H1 (cell line): ENCODE data around the gene RETREG1. TPM values are rescaled to one million over a fixed set of nuclear protein-coding genes. Genes with fewer than 3 reads are reported as not detected.

Experiments used
- CTCF ChIA-PET: fragments of 300-600 bp; sonication (Branson Sonifier 250); formaldehyde crosslinking; loops from one replicate; lab custom pipeline; 2021; ENCODE audit not compliant: partially characterized antibody; lab: Charles Lee
- POLR2A ChIA-PET: fragments of 300-600 bp; sonication (Branson Sonifier 250); formaldehyde crosslinking; loops from one replicate; lab custom pipeline; 2021; ENCODE audit warnings: inconsistent platforms; ENCODE audit not compliant: partially characterized antibody; lab: Charles Lee
- DNase-seq, 2 experiments: peaks; one replicate each; pipeline versions ENCODE4 v3.0.0 to v3.0.0-alpha.2; 2010 to 2022; ENCODE audit warnings: low spot score in 2 of 2, low read depth in 1 of 2, mixed read lengths in 1 of 2
- FAIRE-seq: peaks from 2 replicates; lab custom pipeline; 2011; peaks lifted over from hg19 to GRCh38; lab: Jason Lieb, UNC
- H2AFZ ChIP-seq: 2 replicates; pipeline ENCODE4 v1.8.1; 2012; ENCODE audit warnings: low read length, inconsistent platforms
- H2AK5ac ChIP-seq: 2 replicates; pipeline ENCODE4 v1.6.1; 2013; ENCODE audit warnings: low read depth, low read length
- H2BK120ac ChIP-seq: replicated peaks from 2 replicates; pipeline ENCODE3; 2013; ENCODE audit warnings: low read depth, low read length, inconsistent platforms
- H2BK12ac ChIP-seq: 2 replicates; pipeline ENCODE4 v1.6.1; 2013; ENCODE audit warnings: low read depth, low read length
- H2BK15ac ChIP-seq: 2 replicates; pipeline ENCODE4 v1.6.1; 2013; ENCODE audit warnings: low read length
- H2BK20ac ChIP-seq: 2 replicates; pipeline ENCODE4 v1.6.1; 2013; ENCODE audit warnings: low read length
- H2BK5ac ChIP-seq: 2 replicates; pipeline ENCODE4 v1.6.1; 2013; ENCODE audit warnings: low read depth, low read length
- H3K14ac ChIP-seq: 2 replicates; pipeline ENCODE4 v1.6.1; 2013; ENCODE audit warnings: inconsistent platforms; ENCODE audit not compliant: insufficient read length
- H3K18ac ChIP-seq: 2 replicates; pipeline ENCODE4 v1.6.1; 2013; ENCODE audit warnings: low read length; ENCODE audit errors: extremely low read depth
- H3K23ac ChIP-seq: 2 replicates; pipeline ENCODE4 v1.6.1; 2013; ENCODE audit warnings: inconsistent platforms; ENCODE audit not compliant: insufficient read length
- H3K23me2 ChIP-seq: 2 replicates; pipeline ENCODE4 v1.6.1; 2013; ENCODE audit warnings: low read depth, low read length
- H3K27ac ChIP-seq: 2 replicates; pipeline ENCODE4 v1.6.1; 2011; ENCODE audit warnings: low read depth, low read length, inconsistent platforms
- H3K27me3 ChIP-seq, 4 experiments: replicated peaks in 1 of 4; 1 replicate in 1 of 4; 2 replicates in 3 of 4; pipeline versions ENCODE4 v1.6.1 to v1.8.1; 2011 to 2013; ENCODE audit warnings: low read length in 3 of 4, mild to moderate bottlenecking in 3 of 4, inconsistent platforms in 2 of 4, mixed read lengths in 2 of 4, moderate library complexity in 1 of 4; ENCODE audit not compliant: control insufficient read depth in 3 of 4, insufficient read depth in 3 of 4; ENCODE audit errors: extremely low read depth in 1 of 4
- H3K36me3 ChIP-seq, 4 experiments: 2 replicates each; pipeline versions ENCODE4 v1.6.1 to v1.8.1; 2011 to 2013; ENCODE audit warnings: mild to moderate bottlenecking in 4 of 4, low read length in 3 of 4, moderate library complexity in 2 of 4, control low read depth in 1 of 4, inconsistent platforms in 1 of 4; ENCODE audit not compliant: insufficient read depth in 4 of 4, control insufficient read depth in 2 of 4
- H3K4ac ChIP-seq: replicated peaks from 2 replicates; pipeline ENCODE3; 2013; ENCODE audit warnings: low read length, low read depth, mixed read lengths, inconsistent platforms; ENCODE audit not compliant: insufficient read length
- H3K4me1 ChIP-seq, 4 experiments: replicated peaks in 1 of 4; 1 replicate in 1 of 4; 2 replicates in 3 of 4; pipeline versions ENCODE4 v1.6.1 to v1.8.1; 2011 to 2013; ENCODE audit warnings: low read length in 3 of 4, inconsistent platforms in 2 of 4, mixed read lengths in 1 of 4; ENCODE audit not compliant: insufficient read depth in 4 of 4, control insufficient read depth in 3 of 4
- H3K4me2 ChIP-seq, 2 experiments: 2 replicates each; pipeline versions ENCODE4 v1.6.1 to v1.8.1; 2011 to 2013; ENCODE audit warnings: low read depth in 2 of 2, low read length in 2 of 2, control low read depth in 1 of 2, inconsistent platforms in 1 of 2, mild to moderate bottlenecking in 1 of 2; ENCODE audit not compliant: insufficient read depth in 1 of 2
- H3K4me3 ChIP-seq, 4 experiments: fragments of 200-600, 300-600 bp in 1 of 4; sonication (generic), shearing (Covaris generic), sonication (Bioruptor Twin) in 1 of 4; 2 replicates each; pipeline versions ENCODE4 v1.5.1 to v1.8.1; 2011 to 2016; ENCODE audit warnings: low read length in 4 of 4, low read depth in 3 of 4, control low read depth in 2 of 4, inconsistent platforms in 2 of 4, mild to moderate bottlenecking in 2 of 4, mixed read lengths in 1 of 4, moderate library complexity in 1 of 4; ENCODE audit not compliant: insufficient read depth in 2 of 4; ENCODE audit errors: extremely low read depth in 1 of 4
- H3K56ac ChIP-seq: replicated peaks from 2 replicates; pipeline ENCODE3; 2013; ENCODE audit warnings: low read depth, mild to moderate bottlenecking, mixed read lengths, low read length, inconsistent platforms; ENCODE audit not compliant: insufficient read length
- H3K79me1 ChIP-seq: 2 replicates; pipeline ENCODE4 v1.6.1; 2013; ENCODE audit warnings: low read depth, low read length, control low read depth
- H3K79me2 ChIP-seq, 2 experiments: 2 replicates each; pipeline versions ENCODE4 v1.6.1 to v1.8.1; 2012 to 2013; ENCODE audit warnings: low read length in 2 of 2, mild to moderate bottlenecking in 2 of 2, inconsistent platforms in 1 of 2; ENCODE audit not compliant: insufficient read depth in 2 of 2, control insufficient read depth in 1 of 2
- H3K9ac ChIP-seq, 4 experiments: replicated peaks in 1 of 4; 1 replicate in 1 of 4; 2 replicates in 3 of 4; pipeline versions ENCODE4 v1.6.1 to v1.8.1; 2011 to 2013; ENCODE audit warnings: low read depth in 3 of 4, low read length in 3 of 4, control low read depth in 2 of 4, mild to moderate bottlenecking in 2 of 4, moderate library complexity in 2 of 4, inconsistent platforms in 1 of 4; ENCODE audit errors: extremely low read depth in 1 of 4
- H3K9me3 ChIP-seq, 2 experiments: 2 replicates each; pipeline versions ENCODE4 v1.6.1 to v1.8.1; 2012 to 2013; ENCODE audit warnings: mild to moderate bottlenecking in 2 of 2, moderate library complexity in 2 of 2, control low read depth in 1 of 2, inconsistent platforms in 1 of 2, low read depth in 1 of 2, low read length in 1 of 2, mixed read lengths in 1 of 2; ENCODE audit not compliant: insufficient read depth in 2 of 2
- H4K20me1 ChIP-seq, 2 experiments: replicated peaks in 1 of 2; 2 replicates each; pipeline versions ENCODE3 to v1.8.1; 2011 to 2013; ENCODE audit warnings: inconsistent platforms in 2 of 2, low read length in 2 of 2, mild to moderate bottlenecking in 1 of 2; ENCODE audit not compliant: insufficient read depth in 2 of 2, control insufficient read depth in 1 of 2
- H4K5ac ChIP-seq: 2 replicates; pipeline ENCODE4 v1.6.1; 2013; ENCODE audit warnings: low read length, low read depth, mixed read lengths, inconsistent platforms; ENCODE audit not compliant: insufficient read length
- H4K8ac ChIP-seq: 2 replicates; pipeline ENCODE4 v1.8.0; 2013; ENCODE audit warnings: mild to moderate bottlenecking, moderate library complexity, low read length, inconsistent platforms; ENCODE audit not compliant: insufficient read depth; ENCODE audit errors: extremely low read depth
- H4K91ac ChIP-seq: replicated peaks from 2 replicates; pipeline ENCODE3; 2013; ENCODE audit warnings: low read length, mixed read lengths, inconsistent platforms; ENCODE audit not compliant: insufficient read length
- ATF3 ChIP-seq: IDR thresholded peaks from 2 replicates; pipeline ENCODE4 v1.6.1; 2011; ENCODE audit warnings: low read depth, mild to moderate bottlenecking, low read length; ENCODE audit not compliant: insufficient read depth
- CBX8 ChIP-seq: fragments of 300-800, 300-1000 bp; sonication (generic); IDR thresholded peaks from 2 replicates; pipeline ENCODE4 v1.7.1; 2016; ENCODE audit warnings: low read depth, low read length, borderline replicate concordance
- CEBPB ChIP-seq: IDR thresholded peaks from 2 replicates; pipeline ENCODE4 v1.6.1; 2012; ENCODE audit warnings: low read depth, low read length
- CTCF ChIP-seq, 3 experiments: IDR thresholded peaks; 1 replicate in 2 of 3; 2 replicates in 1 of 3; pipeline versions ENCODE4 v1.5.1 to v1.6.1; 2011; ENCODE audit warnings: low read length in 3 of 3, mild to moderate bottlenecking in 3 of 3, inconsistent platforms in 2 of 3, low read depth in 1 of 3, moderate library complexity in 1 of 3; ENCODE audit not compliant: insufficient read depth in 1 of 3; ENCODE audit errors: control extremely low read depth in 1 of 3
- EZH2 ChIP-seq: fragments of 200-600 bp; sonication (generic); IDR thresholded peaks from 2 replicates; pipeline ENCODE4 v1.7.1; 2012; ENCODE audit warnings: low read depth, mild to moderate bottlenecking, moderate library complexity, low read length, inconsistent platforms; ENCODE audit not compliant: severe bottlenecking
- NANOG ChIP-seq: IDR thresholded peaks from 2 replicates; pipeline ENCODE4 v1.6.1; 2011; ENCODE audit warnings: low read length, low read depth, mild to moderate bottlenecking, inconsistent platforms; ENCODE audit not compliant: insufficient read depth, poor library complexity, severe bottlenecking
- RAD21 ChIP-seq, 2 experiments: IDR thresholded peaks in 1 of 2; conservative IDR thresholded peaks in 1 of 2; 2 replicates each; pipeline ENCODE4 v1.6.1; 2011; ENCODE audit warnings: low read depth in 2 of 2, low read length in 2 of 2, improper control_type of control experiment in 1 of 2, inconsistent platforms in 1 of 2, mild to moderate bottlenecking in 1 of 2, moderate library complexity in 1 of 2
- RXRA ChIP-seq: IDR thresholded peaks from 2 replicates; pipeline ENCODE4 v1.6.1; 2011; ENCODE audit warnings: low read depth, mild to moderate bottlenecking, low read length, moderate library complexity; ENCODE audit not compliant: insufficient read depth
- SP1 ChIP-seq: IDR thresholded peaks from 2 replicates; pipeline ENCODE4 v1.6.1; 2011; ENCODE audit warnings: low read depth, low read length
- TEAD4 ChIP-seq: IDR thresholded peaks from 2 replicates; pipeline ENCODE4 v1.6.1; 2012; ENCODE audit warnings: low read depth, low read length, inconsistent platforms, mixed read lengths
- WGBS, 2 experiments: shearing (Covaris generic) in 1 of 2; methylation state at CpG; one replicate each; pipeline versions ENCODE4 v1.1.6 to v1.1.7; 2013 to 2015; ENCODE audit warnings: low lambda C conversion rate in 2 of 2, mixed read lengths in 2 of 2, inconsistent platforms in 1 of 2, low coverage in 1 of 2, missing lambda C conversion rate in 1 of 2; ENCODE audit not compliant: insufficient replicate concordance in 2 of 2, insufficient coverage in 1 of 2, insufficient read length in 1 of 2; ENCODE audit errors: extremely low coverage in 1 of 2, missing lambda C conversion rate in 1 of 2; 5-methylcytosine and 5-hydroxymethylcytosine counted together
- polyA plus RNA-seq, 7 experiments: library from polyadenylated mRNA; depleted of rRNA in 3 of 7; stranded (reverse) in 5 of 7; unstranded in 2 of 7; fragments of >200 nt in 5 of 7; fragments of 200-250 nt in 2 of 7; gene quantifications; 1 replicate in 5 of 7; 2 replicates in 1 of 7; 4 replicates in 1 of 7; pipeline versions ENCODE4 v1.2.1 to v1.2.3, GENCODE V29; 2011 to 2013; ENCODE audit warnings: missing spikeins in 2 of 7, mixed read lengths in 2 of 7
- total RNA-seq: library from RNA; stranded (reverse); fragmentation: NEBNext Ultra II Directional; extraction: Animal tissue kit (Norgen Biotek cat#: 25700); gene quantifications from 2 replicates; pipeline ENCODE4 v1.2.1, GENCODE V29; 2021

Gene RETREG1
- total and polyA plus RNA-seq, 2 of the 8 experiments (the other 6 are each of a cell fraction or from before 2014, with no cell fraction given), result 0.62 to 1.9 TPM

GRCh38 chr5:16520841-16521240 lies 96.0 kb downstream of the RETREG1 start:
- no peak for DNase-seq
- Histone ChIP-seq H3K4me2 (no peak overlapping the region), H4K5ac (no peak overlapping the region), H3K4me1 (no peaks in the 10 kb centered on the region), H3K23ac (no peak overlapping the region), H2BK5ac (no peak overlapping the region), H4K91ac (no peak overlapping the region), H4K8ac (no peak overlapping the region), H3K36me3 (no peaks in the 10 kb centered on the region), H2BK12ac (no peak overlapping the region), H2BK120ac (no peak overlapping the region), H4K20me1 (no peaks in the 10 kb centered on the region), H3K14ac (no peak overlapping the region), H3K18ac (no peak overlapping the region), H2AK5ac (no peak overlapping the region), H2BK15ac (no peak overlapping the region), H3K27ac (no peak overlapping the region), H2AFZ (no peak overlapping the region), H3K4ac (no peak overlapping the region), H3K9me3 (no peaks in the 10 kb centered on the region), H3K4me3 (no peak overlapping the region), H3K9ac (no peak overlapping the region), H3K79me2 (no peaks in the 10 kb centered on the region), H3K79me1 (no peaks in the 10 kb centered on the region), H3K56ac (no peak overlapping the region), H2BK20ac (no peak overlapping the region), H3K23me2 (no peaks in the 10 kb centered on the region), H3K27me3 (no peaks in the 10 kb centered on the region)
- FAIRE-seq, result no peak
- WGBS, 2 experiments, result 76% methylated on average over 4 of the region's 4 CpGs; no CpG with 5 or more reads in 1 of the 2 experiments
- TF ChIP-seq RXRA, result no peak
- no peak for TF ChIP-seq TEAD4
- no peak for TF ChIP-seq CEBPB
- no peak for TF ChIP-seq CTCF (IDR thresholded peaks at IDR 0.05; ENCODE audit: control extremely low read depth in 1 of 3, insufficient read depth in 1 of 3, low read depth in 1 of 3, low read length in 3 of 3)
- no peak for TF ChIP-seq SP1
- TF ChIP-seq CBX8, result no peak
- no peak for TF ChIP-seq RAD21 (IDR thresholded peaks at IDR 0.05 in 1 of 2, conservative IDR thresholded peaks at IDR 0.05 in 1 of 2; ENCODE audit: low read depth in 2 of 2, low read length in 2 of 2)
- TF ChIP-seq NANOG, result no peak
- no peak for TF ChIP-seq ATF3
- TF ChIP-seq EZH2, result no peak
- POLR2A ChIA-PET, result no interaction called here
- CTCF ChIA-PET, result interaction anchor here (0.9 to 1.6 kb wide), 3 partner anchors 15 to 31 kb away, joined by 3 to 6 read pairs (median 4); no protein-coding TSS in a partner anchor
